ENCODE data around the gene SAFB.
"Not testable (repeated sequence)": the region's sequence is repeated elsewhere in the genome, so short reads cannot be mapped to it uniquely, and the experiment has no call there.

The SAFB gene

GRCh38 chr19:5684694-5685430 is 62.0 kb downstream of the SAFB start:
- DNase-seq (ENCODE audit: low read depth) = no peak

- DNase-seq (ENCODE audit: low read depth) = no peak
Measured at GRCh38 chr19:5686326-5686646, 63.4 kb downstream of the SAFB start.

GRCh38 chr19:5686647-5687359 is 63.9 kb downstream of the SAFB start:
- DNase-seq (ENCODE audit: low read depth) = peak; percentile 94

GRCh38 chr19:5687360-5688198 is 64.7 kb downstream of the SAFB start:
- no peak for DNase-seq (ENCODE audit: low read depth)

GRCh38 chr19:5688262-5688881 is 65.5 kb downstream of the SAFB start:
- not testable (repeated sequence) for DNase-seq (ENCODE audit: low read depth)

- DNase-seq (ENCODE audit: low read depth) = peak; percentile 99
Measured at GRCh38 chr19:5690125-5690954, 67.5 kb downstream of the SAFB start, which contains the start of gene RPL36. Gene RPL36 (plus strand): TSS chr19:5690295. CDS start chr19:5690508, 213 bp downstream.

- DNase-seq (ENCODE audit: low read depth) = peak; percentile 26
Measured at GRCh38 chr19:5690955-5691821, 68.3 kb downstream of the SAFB start.

- no peak for DNase-seq (ENCODE audit: low read depth)
Measured at GRCh38 chr19:5691822-5692722, 69.2 kb downstream of the SAFB start.

GRCh38 chr19:5692723-5693194 is 69.9 kb downstream of the SAFB start:
- DNase-seq (ENCODE audit: low read depth) = no peak

- no peak for DNase-seq (ENCODE audit: low read depth)
Measured at GRCh38 chr19:5693195-5694166, 70.6 kb downstream of the SAFB start.

GRCh38 chr19:5694167-5694955 is 71.5 kb downstream of the SAFB start:
- no peak for DNase-seq (ENCODE audit: low read depth)

- no peak for DNase-seq (ENCODE audit: low read depth)
Measured at GRCh38 chr19:5694956-5695648, 72.2 kb downstream of the SAFB start.

- no peak for DNase-seq (ENCODE audit: low read depth)
Measured at GRCh38 chr19:5695649-5696195, 72.8 kb downstream of the SAFB start.

- DNase-seq (ENCODE audit: low read depth) = no peak
Measured at GRCh38 chr19:5696196-5697021, 73.5 kb downstream of the SAFB start.
